IPS-15b (cell line): Measurements from ENCODE around the gene MS4A1.
"Not testable (repeated sequence)": the region's sequence is repeated elsewhere in the genome, so short reads cannot be mapped to it uniquely, and the experiment has no call there.

ENCODE experiments used
- H3K27me3 ChIP-seq: one replicate; pipeline ENCODE4 v1.6.1; 2013; ENCODE audit warnings: low read length; ENCODE audit not compliant: control insufficient read depth, insufficient read depth
- H3K36me3 ChIP-seq: one replicate; pipeline ENCODE4 v1.6.1; 2013; ENCODE audit warnings: low read length; ENCODE audit not compliant: control insufficient read depth, insufficient read depth
- H3K4me1 ChIP-seq: one replicate; pipeline ENCODE4 v1.6.1; 2013; ENCODE audit warnings: mild to moderate bottlenecking, low read length; ENCODE audit not compliant: control insufficient read depth, insufficient read depth
- H3K4me3 ChIP-seq: one replicate; pipeline ENCODE4 v1.5.1; 2013; ENCODE audit warnings: low read depth, low read length
- H3K9ac ChIP-seq: one replicate; pipeline ENCODE4 v1.6.1; 2013; ENCODE audit warnings: low read depth, mild to moderate bottlenecking, low read length
- H3K9me3 ChIP-seq: one replicate; pipeline ENCODE4 v1.6.1; 2013; ENCODE audit warnings: mild to moderate bottlenecking, low read length; ENCODE audit not compliant: control insufficient read depth, insufficient read depth

The MS4A1 gene

DNA sequence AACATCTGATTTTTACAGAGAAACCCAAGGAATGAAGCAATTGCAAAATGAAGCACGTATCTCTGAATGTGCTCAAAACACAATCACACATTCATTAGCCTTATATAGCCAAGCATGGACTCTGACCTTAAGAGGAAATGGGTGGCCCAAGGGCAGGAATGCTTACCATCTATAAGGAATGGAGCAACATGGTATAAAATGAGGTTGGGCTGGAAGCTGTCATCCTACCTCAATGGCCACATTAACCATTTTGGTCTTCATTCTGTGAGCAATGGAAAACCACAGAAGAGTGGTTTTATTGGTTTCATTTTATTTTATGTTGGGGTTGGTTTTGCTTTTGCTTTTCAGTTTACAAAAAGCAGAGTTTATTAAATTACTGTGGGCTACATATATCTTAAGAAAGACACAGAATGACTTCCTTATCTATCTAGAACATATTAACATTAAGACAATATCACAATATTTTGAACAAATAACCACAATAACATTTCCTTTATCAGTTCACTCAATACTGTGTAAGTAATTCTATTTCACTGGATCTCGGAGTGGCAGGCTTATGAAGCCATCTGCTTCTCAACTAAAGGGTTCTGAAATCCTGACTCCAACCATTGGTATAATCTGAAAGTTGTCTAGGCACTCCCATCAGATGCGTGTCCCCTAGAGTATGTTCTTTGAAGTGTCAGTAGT lies 48.7 kb downstream of the MS4A1 start:
- Histone ChIP-seq H3K4me3 (no peak overlapping the region), H3K9ac (no peak overlapping the region)

GRCh38 chr11:60509609-60510008 lies 54.0 kb downstream of the MS4A1 start:
- H3K4me1 ChIP-seq, result not testable (repeated sequence)

More for the DNA sequence above, 48.7 kb downstream of the MS4A1 start:
- H3K36me3 ChIP-seq, result no peaks in the 10 kb centered on the region
- peaks cover 7% of the 10 kb centered on the region for H3K9me3 ChIP-seq
- peaks cover 10% of the 10 kb centered on the region for H3K4me1 ChIP-seq
- no peaks in the 10 kb centered on the region for H3K27me3 ChIP-seq

GRCh38 chr11:60510209-60510608 lies 54.6 kb downstream of the MS4A1 start:
- not testable (repeated sequence) for H3K9me3 ChIP-seq, H3K4me1 ChIP-seq, H3K4me3 ChIP-seq, H3K9ac ChIP-seq, H3K36me3 ChIP-seq, H3K27me3 ChIP-seq

More at GRCh38 chr11:60509609-60510008, 54.0 kb downstream of the MS4A1 start:
- H3K36me3 ChIP-seq, H3K9me3 ChIP-seq, H3K27me3 ChIP-seq, H3K4me3 ChIP-seq, H3K9ac ChIP-seq: not testable (repeated sequence)

DNA sequence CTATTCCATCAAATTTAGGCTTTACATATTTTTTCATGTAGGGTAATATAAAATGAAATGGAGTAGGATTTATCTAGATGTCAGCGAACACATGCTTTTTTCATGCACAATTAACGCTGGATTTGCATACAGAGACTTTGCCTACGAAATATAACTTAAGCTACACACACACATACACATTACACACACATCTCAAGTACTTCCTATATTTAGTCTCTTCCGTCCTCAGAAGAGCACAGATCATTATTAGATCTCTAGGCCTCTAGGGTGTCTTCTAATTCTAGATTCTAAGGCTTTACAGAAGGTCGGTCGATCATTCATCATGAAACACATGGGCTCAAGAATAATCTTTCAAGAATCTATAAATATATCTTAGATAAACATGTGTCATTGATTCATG lies 55.7 kb downstream of the MS4A1 start:
- H3K27me3 ChIP-seq, result no peaks in the 10 kb centered on the region
- peaks cover 7% of the 10 kb centered on the region for H3K9me3 ChIP-seq
- H3K4me1 ChIP-seq, result no peaks in the 10 kb centered on the region
- no peaks in the 10 kb centered on the region for H3K36me3 ChIP-seq
- no peak overlapping the region for H3K4me3 ChIP-seq
- H3K9ac ChIP-seq, result no peak overlapping the region

DNA sequence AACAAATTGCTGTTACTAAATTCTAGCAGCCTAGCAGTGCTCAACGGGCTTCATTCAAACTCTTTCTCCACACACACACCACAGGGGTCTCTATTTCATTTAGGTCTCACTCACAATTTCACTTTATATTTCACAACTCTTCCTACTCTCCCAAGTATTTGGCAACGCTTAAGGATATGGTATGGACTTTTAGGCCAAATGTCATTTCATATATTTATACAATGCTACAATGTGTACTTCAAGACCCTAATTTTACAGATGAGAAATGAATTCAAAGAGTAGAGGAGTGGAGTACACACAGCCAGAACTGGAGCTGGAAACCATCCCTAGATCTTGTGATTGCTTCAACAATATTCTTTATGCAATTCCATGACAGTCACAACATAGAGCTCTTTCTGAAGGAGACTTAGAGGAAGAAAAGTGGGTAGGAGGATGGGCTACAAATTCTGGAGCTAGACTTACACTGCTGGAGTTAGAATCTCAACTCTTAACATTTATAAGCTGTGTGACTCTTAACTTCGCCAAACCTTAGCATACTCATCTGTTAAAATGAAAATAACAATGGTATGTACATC lies 57.1 kb downstream of the MS4A1 start:
- Histone ChIP-seq H3K4me3 (no peak overlapping the region), H3K4me1 (no peaks in the 10 kb centered on the region), H3K9me3 (peaks cover 7% of the 10 kb centered on the region), H3K36me3 (no peaks in the 10 kb centered on the region), H3K27me3 (no peaks in the 10 kb centered on the region), H3K9ac (no peak overlapping the region)

DNA sequence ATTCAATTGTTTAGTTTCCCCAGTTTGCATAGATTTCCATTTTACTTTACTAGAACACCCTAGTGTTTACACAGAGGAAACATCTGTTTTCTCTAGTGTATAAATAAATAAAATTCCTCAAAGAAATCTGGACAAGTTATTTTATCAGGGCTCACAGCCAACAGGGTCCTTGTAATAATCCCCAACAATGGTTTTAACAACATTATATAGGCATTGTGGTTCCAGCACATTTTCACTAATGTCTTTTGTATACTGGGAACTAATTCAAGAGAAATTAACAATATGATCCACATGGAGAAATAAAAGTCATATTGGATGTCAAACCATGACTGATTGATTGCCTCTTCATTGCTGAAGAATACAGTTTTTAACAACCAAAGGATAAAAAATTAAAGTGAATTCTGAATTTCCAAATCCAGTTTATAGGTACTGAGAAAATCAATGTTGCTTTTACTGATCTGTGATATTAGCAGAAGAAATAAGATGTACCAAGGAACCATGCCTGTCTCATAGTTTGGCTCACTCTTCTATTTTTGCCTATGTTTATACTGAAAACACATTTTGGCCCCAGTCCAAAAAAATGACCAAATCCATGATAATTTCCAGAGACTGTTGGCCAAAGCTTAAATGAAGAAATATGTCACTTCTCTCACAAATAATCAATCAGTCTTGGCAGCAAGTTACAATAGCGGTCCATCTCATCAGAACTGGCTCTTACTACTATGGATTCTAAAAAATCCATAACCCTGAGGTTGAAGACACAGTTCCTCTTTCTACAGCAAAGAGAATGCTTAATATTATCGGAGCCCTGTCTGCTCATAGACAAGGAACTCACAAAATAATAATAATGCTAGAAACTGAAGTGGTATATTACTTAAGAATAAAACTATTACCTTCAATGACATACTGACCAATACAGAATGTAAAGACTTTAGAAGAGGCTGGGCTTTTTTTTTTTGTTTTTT lies 58.1 kb downstream of the MS4A1 start:
- Histone ChIP-seq H3K9me3 (peaks cover 4% of the 10 kb centered on the region), H3K27me3 (no peaks in the 10 kb centered on the region), H3K9ac (no peak overlapping the region), H3K4me3 (no peak overlapping the region), H3K36me3 (no peaks in the 10 kb centered on the region), H3K4me1 (no peaks in the 10 kb centered on the region)

GRCh38 chr11:60515144-60515855 lies 59.7 kb downstream of the MS4A1 start, which contains the start of gene MS4A13:
Gene MS4A13, plus strand, starts transcription at chr11:60515392. Its CDS starts 2,692 bp downstream, at chr11:60518084.
- Histone ChIP-seq H3K27me3 (no peaks in the 10 kb centered on the region), H3K9ac (no peak within 1 kb of the TSS), H3K9me3 (no peaks in the 10 kb centered on the region), H3K4me3 (no peak within 1 kb of the TSS), H3K36me3 (no peaks in the 10 kb centered on the region), H3K4me1 (no peaks in the 10 kb centered on the region)
